BJ (cell line): ENCODE results near the gene CRADD. TPM values are rescaled to one million over a fixed set of nuclear protein-coding genes. Genes with fewer than 3 reads are reported as not detected.

Source experiments
- CTCF ChIA-PET: fragments of 350-600 bp; formaldehyde crosslinking; extraction: SDS; loops from one replicate; lab custom pipeline; 2021; ENCODE audit warnings: antibody characterized with exemption, inconsistent platforms; lab: Yijun Ruan, JAX
- POLR2A ChIA-PET: fragments of 300-600 bp; sonication (Branson Sonifier 250); formaldehyde crosslinking; extraction: SDS; loops from one replicate; lab custom pipeline; 2021; ENCODE audit warnings: antibody characterized with exemption; lab: Charles Lee
- DNase-seq: peaks from one replicate; pipeline ENCODE4 v3.0.0-alpha.2; 2011; ENCODE audit warnings: low read depth
- H3K27me3 ChIP-seq: 2 replicates; pipeline ENCODE4 v1.6.0; 2011; ENCODE audit warnings: low read length; ENCODE audit not compliant: control insufficient read depth, insufficient read depth
- H3K36me3 ChIP-seq: 2 replicates; pipeline ENCODE4 v1.5.1; 2011; ENCODE audit warnings: low read length; ENCODE audit not compliant: control insufficient read depth, insufficient read depth
- H3K4me3 ChIP-seq: 2 replicates; pipeline ENCODE4 v1.5.1; 2011; ENCODE audit warnings: low read depth, mild to moderate bottlenecking, control low read depth, low read length
- CTCF ChIP-seq: IDR thresholded peaks from 2 replicates; pipeline ENCODE4 v1.5.1; 2011; ENCODE audit warnings: low read depth, mild to moderate bottlenecking, control low read depth, inconsistent platforms, low read length, moderate library complexity; ENCODE audit not compliant: insufficient read depth
- polyA plus RNA-seq: library from polyadenylated mRNA; depleted of rRNA; stranded (reverse); fragments of >200 nt; gene quantifications from 2 replicates; pipeline ENCODE4 v1.2.3, GENCODE V29; 2011

CRADD gene
- polyA plus RNA-seq, 1 experiment, result 16.6 TPM

GRCh38 chr12:93802293-93802692 is 125.1 kb downstream of the CRADD start:
- H3K36me3 ChIP-seq, result no peaks in the 10 kb centered on the region
- ChIA-PET POLR2A (interaction anchor here (0.6 kb wide), 1 partner anchor 23 kb away, joined by 3 read pairs; no protein-coding TSS in a partner anchor), CTCF (interaction anchor here (0.8 to 3.6 kb wide), 14 partner anchors 9 to 300 kb away, joined by 3 to 31 read pairs (median 4); no protein-coding TSS in a partner anchor)
- DNase-seq, result no peak
- H3K4me3 ChIP-seq, result no peak overlapping the region
- no peak for TF ChIP-seq CTCF
- no peaks in the 10 kb centered on the region for H3K27me3 ChIP-seq

GRCh38 chr12:93802698-93803423 is 125.7 kb downstream of the CRADD start:
- DNase-seq, result no peak
- H3K4me3 ChIP-seq, result no peak overlapping the region
- no peaks in the 10 kb centered on the region for H3K27me3 ChIP-seq
- ChIA-PET CTCF (interaction anchor here (0.5 to 3.6 kb wide), 18 partner anchors 10 to 300 kb away, joined by 3 to 31 read pairs (median 4); no protein-coding TSS in a partner anchor), POLR2A (interaction anchor here (0.6 to 0.9 kb wide), 4 partner anchors 23 to 300 kb away, joined by 3 to 6 read pairs (median 4); no protein-coding TSS in a partner anchor)
- no peaks in the 10 kb centered on the region for H3K36me3 ChIP-seq
- TF ChIP-seq CTCF, result peak; percentile 53

GRCh38 chr12:93803424-93803807 is 126.2 kb downstream of the CRADD start:
- TF ChIP-seq CTCF, result no peak
- no peak for DNase-seq
- ChIA-PET POLR2A (interaction anchor here (0.6 to 0.9 kb wide), 4 partner anchors 9 to 300 kb away, joined by 3 to 6 read pairs (median 4); no protein-coding TSS in a partner anchor), CTCF (interaction anchor here (0.8 to 3.6 kb wide), 14 partner anchors 8 to 300 kb away, joined by 3 to 31 read pairs (median 4); no protein-coding TSS in a partner anchor)
- Histone ChIP-seq H3K27me3 (no peaks in the 10 kb centered on the region), H3K36me3 (no peaks in the 10 kb centered on the region), H3K4me3 (no peak overlapping the region)

- no peak for TF ChIP-seq CTCF
- DNase-seq, result no peak
- ChIA-PET CTCF (interaction anchor here (0.6 to 3.6 kb wide), 3 partner anchors 10 to 297 kb away, joined by 3 to 31 read pairs (median 4); no protein-coding TSS in a partner anchor), POLR2A (interaction anchor here (0.6 kb wide), 2 partner anchors 180 to 586 kb away, joined by 3 read pairs; no protein-coding TSS in a partner anchor)
- no peak overlapping the region for H3K4me3 ChIP-seq
- H3K27me3 ChIP-seq, result no peaks in the 10 kb centered on the region
- no peaks in the 10 kb centered on the region for H3K36me3 ChIP-seq
Observed at GRCh38 chr12:93804392-93805179, 127.4 kb downstream of the CRADD start.
